K562 (cell line): ENCODE measurements around the gene LLGL2. TPM values are rescaled to one million over a fixed set of nuclear protein-coding genes. Genes with fewer than 3 reads are reported as not detected.
A peak's percentile ranks its signal among the peaks of the same experiment; 100 is the strongest.

Experiments used
- CTCFL ChIP-seq: IDR thresholded peaks from 2 replicates; pipeline ENCODE4 v1.6.1; 2011; ENCODE audit warnings: borderline replicate concordance, low read depth, mild to moderate bottlenecking, moderate library complexity, low read length; ENCODE audit not compliant: insufficient read depth, poor library complexity, severe bottlenecking
- ESRRA ChIP-seq: fragments of 450-650 bp; IDR thresholded peaks from 2 replicates; pipeline ENCODE4 v1.6.1; 2014; ENCODE audit warnings: low read depth, mild to moderate bottlenecking, moderate library complexity, borderline replicate concordance
- FOXA3 ChIP-seq, 2 experiments: fragments of 450-650 bp in 1 of 2; sonication (generic) in 1 of 2; formaldehyde crosslinking; IDR thresholded peaks in 1 of 2; conservative IDR thresholded peaks in 1 of 2; 2 replicates each; pipeline versions ENCODE4 v1.4.0 to v1.8.0; 2020 to 2022; ENCODE audit warnings: mild to moderate bottlenecking in 2 of 2, missing genetic modification reagents in 1 of 2
- HMGN3 ChIP-seq: IDR thresholded peaks from 2 replicates; pipeline ENCODE4 v1.6.1; 2011; ENCODE audit warnings: borderline replicate concordance, low read depth, mild to moderate bottlenecking, mixed read lengths, low read length; ENCODE audit not compliant: insufficient read length; ENCODE audit errors: extremely low read depth
- HNRNPL ChIP-seq: fragments of 200-400 bp; formaldehyde crosslinking; IDR thresholded peaks from 2 replicates; pipeline ENCODE4 v1.6.1; 2017; ENCODE audit warnings: low read depth, mild to moderate bottlenecking, low read length
- JUND ChIP-seq, 2 experiments: IDR thresholded peaks; 2 replicates in 1 of 2; 3 replicates in 1 of 2; pipeline ENCODE4 v1.6.1; 2011; ENCODE audit warnings: borderline replicate concordance in 2 of 2, low read depth in 2 of 2, low read length in 2 of 2, improper control_type of control experiment in 1 of 2, missing biosample characterization in 1 of 2, missing genetic modification characterization in 1 of 2, missing genetic modification reagents in 1 of 2
- L3MBTL2 ChIP-seq: fragments of 450-650 bp; IDR thresholded peaks from 2 replicates; pipeline ENCODE4 v1.6.1; 2016; ENCODE audit warnings: mild to moderate bottlenecking, moderate library complexity
- NONO ChIP-seq, 2 experiments: fragments of 200-400 bp in 1 of 2; fragments of 450-650 bp in 1 of 2; formaldehyde crosslinking in 1 of 2; IDR thresholded peaks; 2 replicates each; pipeline ENCODE4 v1.6.1; 2017; ENCODE audit warnings: low read depth in 2 of 2, mild to moderate bottlenecking in 2 of 2, moderate library complexity in 2 of 2, low read length in 1 of 2
- NR0B1 ChIP-seq: fragments of 450-650 bp; IDR thresholded peaks from one replicate; pipeline ENCODE4 v1.6.1; 2018; ENCODE audit warnings: mild to moderate bottlenecking, moderate library complexity; ENCODE audit not compliant: partially characterized antibody
- NR4A1 ChIP-seq, 2 experiments: fragments of 250-450 bp in 1 of 2; fragments of 450-650 bp in 1 of 2; sonication (Bioruptor Pico) in 1 of 2; IDR thresholded peaks; 2 replicates each; pipeline versions ENCODE4 v1.4.0 to v1.6.1; 2016 to 2020; ENCODE audit warnings: mild to moderate bottlenecking in 2 of 2, missing compliant biosample characterization in 1 of 2, missing genetic modification characterization in 1 of 2, moderate library complexity in 1 of 2
- NRF1 ChIP-seq, 2 experiments: fragments of 450-650 bp; IDR thresholded peaks in 1 of 2; conservative IDR thresholded peaks in 1 of 2; 2 replicates each; pipeline ENCODE4 v1.6.1; 2014; ENCODE audit warnings: mild to moderate bottlenecking in 2 of 2
- POLR2G ChIP-seq: fragments of 200-400 bp; formaldehyde crosslinking; IDR thresholded peaks from 2 replicates; pipeline ENCODE4 v1.6.1; 2017; ENCODE audit warnings: low read depth, mild to moderate bottlenecking, antibody characterized with exemption, low read length, moderate library complexity
- RBFOX2 ChIP-seq: fragments of 200-400 bp; formaldehyde crosslinking; IDR thresholded peaks from 2 replicates; pipeline ENCODE4 v1.6.1; 2017; ENCODE audit warnings: low read depth, mild to moderate bottlenecking, low read length, moderate library complexity
- YY1 ChIP-seq, 3 experiments: IDR thresholded peaks; 2 replicates each; pipeline ENCODE4 v1.6.1; 2011; ENCODE audit warnings: low read length in 2 of 3, mild to moderate bottlenecking in 2 of 3, moderate library complexity in 2 of 3, borderline replicate concordance in 1 of 3, control low read depth in 1 of 3, low read depth in 1 of 3; ENCODE audit not compliant: insufficient read depth in 3 of 3, insufficient replicate concordance in 2 of 3, control insufficient read depth in 1 of 3, insufficient read length in 1 of 3; ENCODE audit errors: extremely low read depth in 1 of 3
- ZBTB33 ChIP-seq: sonication (generic); formaldehyde crosslinking; IDR thresholded peaks from 2 replicates; pipeline ENCODE4 v1.8.1; 2023; ENCODE audit warnings: mild to moderate bottlenecking, missing genetic modification reagents
- ZEB2 ChIP-seq: fragments of 450-650 bp; IDR thresholded peaks from 2 replicates; pipeline ENCODE4 v1.6.1; 2016
- ZNF282 ChIP-seq: sonication (generic); formaldehyde crosslinking; IDR thresholded peaks from 2 replicates; pipeline ENCODE4 v1.8.1; 2023; ENCODE audit warnings: missing genetic modification reagents
- polyA plus RNA-seq, 8 experiments: library from polyadenylated mRNA; depleted of rRNA in 4 of 8; stranded (reverse) in 5 of 8; unstranded in 3 of 8; fragments of >200 nt; fragmentation: Nextera tagmentation in 2 of 8; fragmentation: Illumina TruSeq in 1 of 8; extraction: Ambion mirVana in 2 of 8; extraction: Trizol in 1 of 8; gene quantifications; 2 replicates each; pipeline versions ENCODE4 v1.2.1 to v1.2.3, GENCODE V29; 2011 to 2014; ENCODE audit warnings: inconsistent platforms in 1 of 8, missing spikeins in 1 of 8
- total RNA-seq, 7 experiments: library from RNA; depleted of rRNA in 6 of 7; stranded (reverse); fragments of >200 nt in 6 of 7; fragmentation: Illumina TruSeq in 2 of 7; extraction: Trizol in 2 of 7; gene quantifications; 2 replicates each; pipeline versions ENCODE4 v1.2.1 to v1.2.3, GENCODE V29; 2011 to 2021; ENCODE audit warnings: low replicate concordance in 1 of 7

The LLGL2 gene
- total and polyA plus RNA-seq, 9 of the 15 experiments (the other 6 are each of a cell fraction or from before 2014, with no cell fraction given): 0.32 to 24.4 (median 10.2) TPM

- TF ChIP-seq ZBTB33 (CRISPR knock-in tag): peak; percentile 96
- TF ChIP-seq JUND (IDR thresholded peaks at IDR 0.05; ENCODE audit: borderline replicate concordance, low read depth, low read length): peak; percentile 38; the same call in 1 of the 2 replicates
- no peak; the same call in 2 of the 3 replicates for TF ChIP-seq JUND (tag; IDR thresholded peaks at IDR 0.05; ENCODE audit: borderline replicate concordance, low read depth, low read length)
- peak in 2 of 3 experiments; percentile 24 to 57 for TF ChIP-seq YY1 (IDR thresholded peaks at IDR 0.05; ENCODE audit: borderline replicate concordance in 1 of 3, control insufficient read depth in 1 of 3, extremely low read depth in 1 of 3, insufficient read depth in 3 of 3, insufficient read length in 1 of 3, insufficient replicate concordance in 2 of 3, low read depth in 1 of 3, low read length in 2 of 3)
- peak; percentile 56 to 77; a peak in 3 of 4 replicates for TF ChIP-seq FOXA3 (CRISPR knock-in tag; conservative IDR thresholded peaks at IDR 0.05 in 1 of 2, IDR thresholded peaks at IDR 0.05 in 1 of 2)
- no peak for TF ChIP-seq NR0B1
- TF ChIP-seq ZEB2: peak; percentile 94
- peak; percentile 83 for TF ChIP-seq POLR2G
- 0 out of 2 replicates have a peak, but pooled peaks have one; percentile 35 for TF ChIP-seq NR4A1 (CRISPR knock-in tag; IDR thresholded peaks at IDR 0.05)
- TF ChIP-seq NR4A1 (tag; IDR thresholded peaks at IDR 0.05): 0 out of 2 replicates have a peak, but pooled peaks have one; percentile 24
- TF ChIP-seq HMGN3: peak; percentile 87
- TF ChIP-seq HNRNPL: peak; percentile 75; the same call in 1 of the 2 replicates
- TF ChIP-seq CTCFL: peak; percentile 98
- peak; percentile 63; the same call in 1 of the 2 replicates for TF ChIP-seq L3MBTL2
- TF ChIP-seq ZNF282: no peak
- peak; percentile 55 to 67 for TF ChIP-seq NRF1 (conservative IDR thresholded peaks at IDR 0.05 in 1 of 2, IDR thresholded peaks at IDR 0.05 in 1 of 2)
- TF ChIP-seq ESRRA: peak; percentile 92
- TF ChIP-seq RBFOX2: peak; percentile 71
- TF ChIP-seq NONO (IDR thresholded peaks at IDR 0.05; ENCODE audit: low read depth in 2 of 2, low read length in 1 of 2): peak in 1 of 2 experiments; percentile 64; a peak in 3 of 4 replicates
Observed at GRCh38 chr17:75524970-75525805, at the start of gene LLGL2 (continued).
